Panc1 (cell line): ENCODE measurements around the gene CD164L2. TPM values are rescaled to one million over a fixed set of nuclear protein-coding genes. Genes with fewer than 3 reads are reported as not detected.
A peak's percentile ranks its signal among the peaks of the same experiment; 100 is the strongest.

Experiments
- ATAC-seq: fragments of 200-7000 bp; cut with Tn5 transposase; 2 replicates; pipeline ENCODE4 v1.9.1; 2020; ENCODE audit warnings: mild to moderate bottlenecking, moderate library complexity
- BruUV-seq: library from RNA; stranded (reverse); fragments of 400-500 nt; replicated peaks from 2 replicates; lab custom pipeline; 2021; lab: Mats Ljungman, UMichigan
- CTCF ChIA-PET: fragments of 300-600 bp; sonication (Branson Sonifier 250); formaldehyde crosslinking; loops from one replicate; lab custom pipeline; 2022; ENCODE audit warnings: antibody characterized with exemption; lab: Charles Lee
- POLR2A ChIA-PET: fragments of 300-600 bp; sonication (Branson Sonifier 250); formaldehyde crosslinking; loops from one replicate; lab custom pipeline; 2022; ENCODE audit warnings: antibody characterized with exemption; lab: Charles Lee
- DNase-seq: peaks from one replicate; pipeline ENCODE4 v3.0.0-alpha.2; 2010; ENCODE audit warnings: low read depth, low spot score
- H3K27ac ChIP-seq: 2 replicates; pipeline ENCODE4 v1.5.1; 2011; ENCODE audit warnings: mild to moderate bottlenecking, low read length, inconsistent platforms
- H3K27me3 ChIP-seq: fragments of 200-500 bp; sonication (Bioruptor generic); 2 replicates; pipeline ENCODE4 v1.6.0; 2014; ENCODE audit warnings: low read length, inconsistent platforms; ENCODE audit not compliant: control insufficient read depth, insufficient read depth
- H3K36me3 ChIP-seq: fragments of 200-500 bp; sonication (Bioruptor generic); 2 replicates; pipeline ENCODE4 v1.5.1; 2014; ENCODE audit warnings: inconsistent platforms, mild to moderate bottlenecking, low read length, moderate library complexity; ENCODE audit not compliant: control insufficient read depth, insufficient read depth
- H3K4me1 ChIP-seq: 2 replicates; pipeline ENCODE4 v1.5.1; 2011; ENCODE audit warnings: inconsistent platforms, mild to moderate bottlenecking, low read length, moderate library complexity; ENCODE audit not compliant: control insufficient read depth, insufficient read depth
- H3K4me3 ChIP-seq, 2 experiments: 2 replicates each; pipeline ENCODE4 v1.5.1; 2011 to 2012; ENCODE audit warnings: low read depth in 2 of 2, low read length in 2 of 2, mild to moderate bottlenecking in 2 of 2, inconsistent platforms in 1 of 2, moderate library complexity in 1 of 2
- H3K9me3 ChIP-seq: fragments of 200-500 bp; sonication (Bioruptor generic); 2 replicates; pipeline ENCODE4 v1.5.1; 2014; ENCODE audit warnings: low read depth, mild to moderate bottlenecking, inconsistent platforms, low read length, moderate library complexity; ENCODE audit not compliant: control insufficient read depth, insufficient read depth
- POLR2AphosphoS5 ChIP-seq: IDR thresholded peaks from 2 replicates; pipeline ENCODE4 v1.6.1; 2012; ENCODE audit warnings: mild to moderate bottlenecking, low read depth, low read length, moderate library complexity
- SIN3A ChIP-seq: IDR thresholded peaks from 2 replicates; pipeline ENCODE4 v1.6.1; 2012; ENCODE audit warnings: low read depth, mild to moderate bottlenecking, low read length, moderate library complexity, borderline replicate concordance; ENCODE audit not compliant: insufficient read depth
- TCF7L2 ChIP-seq: IDR thresholded peaks from 2 replicates; pipeline ENCODE4 v1.6.1; 2011; ENCODE audit warnings: mild to moderate bottlenecking, low read depth, low read length, inconsistent platforms
- in situ Hi-C: cut with HindIII; loops from 2 replicates; pipeline ENCODE4 v1.10.0; 2016; ENCODE audit warnings: low sequenced_read_pairs, low pct_unique_long_range_greater_than_20kb
- intact Hi-C: fragments of 100-400 bp; cut with micrococcal nuclease; formaldehyde crosslinking; loops from one replicate; pipeline ENCODE4 v1.10.0; 2022; ENCODE audit not compliant: unreplicated experiment
- total RNA-seq: library from RNA; stranded (reverse); gene quantifications from one replicate; pipeline ENCODE4 v1.2.1, GENCODE V29; 2021; ENCODE audit not compliant: unreplicated experiment
- TF ChIP-seq, protein P1 (sequence below), 2 experiments: IDR thresholded peaks; 2 replicates each; pipeline ENCODE4 v1.6.1; 2011 to 2012; ENCODE audit warnings: low read depth in 2 of 2, control low read depth in 1 of 2, low read length in 1 of 2, mild to moderate bottlenecking in 1 of 2, moderate library complexity in 1 of 2; ENCODE audit not compliant: insufficient read depth in 1 of 2
- TF ChIP-seq, protein P2 (sequence below): fragments of 450-650 bp; IDR thresholded peaks from 2 replicates; pipeline ENCODE4 v1.5.1; 2017; ENCODE audit warnings: mild to moderate bottlenecking

Gene CD164L2
- total RNA-seq, 1 experiment from 2014 or later, result 0.13 TPM

DNA sequence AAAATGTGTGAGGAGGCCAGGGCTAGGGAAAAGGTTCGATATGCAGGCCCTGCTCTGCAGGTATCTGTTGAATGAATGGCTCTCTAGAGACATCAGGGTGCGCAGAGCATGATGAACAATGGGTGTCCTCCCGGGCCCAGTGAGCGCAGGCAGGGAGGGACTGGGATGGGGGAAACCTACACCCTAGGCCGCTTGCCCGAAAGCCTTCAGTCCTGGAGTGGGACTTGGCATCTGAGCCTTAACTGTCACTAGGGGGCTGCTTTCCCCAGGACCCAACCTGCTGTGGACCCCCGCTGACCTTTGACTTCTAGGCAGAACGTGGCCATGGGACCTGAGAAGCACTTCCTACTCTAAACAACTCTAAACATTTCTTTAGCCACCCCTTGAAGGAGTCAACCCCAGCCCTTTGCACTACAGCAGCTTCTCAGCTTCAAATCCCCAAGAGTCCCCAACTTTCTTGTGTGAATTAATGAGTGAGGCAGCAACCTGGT is 15.9 kb downstream of the CD164L2 start:
- intact Hi-C loops, result no loop called here
- TF ChIP-seq SIN3A (no peak), TCF7L2 (no peak), POLR2AphosphoS5 (no peak)
- TF ChIP-seq, protein P1, sequence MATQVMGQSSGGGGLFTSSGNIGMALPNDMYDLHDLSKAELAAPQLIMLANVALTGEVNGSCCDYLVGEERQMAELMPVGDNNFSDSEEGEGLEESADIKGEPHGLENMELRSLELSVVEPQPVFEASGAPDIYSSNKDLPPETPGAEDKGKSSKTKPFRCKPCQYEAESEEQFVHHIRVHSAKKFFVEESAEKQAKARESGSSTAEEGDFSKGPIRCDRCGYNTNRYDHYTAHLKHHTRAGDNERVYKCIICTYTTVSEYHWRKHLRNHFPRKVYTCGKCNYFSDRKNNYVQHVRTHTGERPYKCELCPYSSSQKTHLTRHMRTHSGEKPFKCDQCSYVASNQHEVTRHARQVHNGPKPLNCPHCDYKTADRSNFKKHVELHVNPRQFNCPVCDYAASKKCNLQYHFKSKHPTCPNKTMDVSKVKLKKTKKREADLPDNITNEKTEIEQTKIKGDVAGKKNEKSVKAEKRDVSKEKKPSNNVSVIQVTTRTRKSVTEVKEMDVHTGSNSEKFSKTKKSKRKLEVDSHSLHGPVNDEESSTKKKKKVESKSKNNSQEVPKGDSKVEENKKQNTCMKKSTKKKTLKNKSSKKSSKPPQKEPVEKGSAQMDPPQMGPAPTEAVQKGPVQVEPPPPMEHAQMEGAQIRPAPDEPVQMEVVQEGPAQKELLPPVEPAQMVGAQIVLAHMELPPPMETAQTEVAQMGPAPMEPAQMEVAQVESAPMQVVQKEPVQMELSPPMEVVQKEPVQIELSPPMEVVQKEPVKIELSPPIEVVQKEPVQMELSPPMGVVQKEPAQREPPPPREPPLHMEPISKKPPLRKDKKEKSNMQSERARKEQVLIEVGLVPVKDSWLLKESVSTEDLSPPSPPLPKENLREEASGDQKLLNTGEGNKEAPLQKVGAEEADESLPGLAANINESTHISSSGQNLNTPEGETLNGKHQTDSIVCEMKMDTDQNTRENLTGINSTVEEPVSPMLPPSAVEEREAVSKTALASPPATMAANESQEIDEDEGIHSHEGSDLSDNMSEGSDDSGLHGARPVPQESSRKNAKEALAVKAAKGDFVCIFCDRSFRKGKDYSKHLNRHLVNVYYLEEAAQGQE (IDR thresholded peaks at IDR 0.05; ENCODE audit: insufficient read depth in 1 of 2, low read depth in 2 of 2, low read length in 1 of 2), result no peak
- TF ChIP-seq, protein P2, sequence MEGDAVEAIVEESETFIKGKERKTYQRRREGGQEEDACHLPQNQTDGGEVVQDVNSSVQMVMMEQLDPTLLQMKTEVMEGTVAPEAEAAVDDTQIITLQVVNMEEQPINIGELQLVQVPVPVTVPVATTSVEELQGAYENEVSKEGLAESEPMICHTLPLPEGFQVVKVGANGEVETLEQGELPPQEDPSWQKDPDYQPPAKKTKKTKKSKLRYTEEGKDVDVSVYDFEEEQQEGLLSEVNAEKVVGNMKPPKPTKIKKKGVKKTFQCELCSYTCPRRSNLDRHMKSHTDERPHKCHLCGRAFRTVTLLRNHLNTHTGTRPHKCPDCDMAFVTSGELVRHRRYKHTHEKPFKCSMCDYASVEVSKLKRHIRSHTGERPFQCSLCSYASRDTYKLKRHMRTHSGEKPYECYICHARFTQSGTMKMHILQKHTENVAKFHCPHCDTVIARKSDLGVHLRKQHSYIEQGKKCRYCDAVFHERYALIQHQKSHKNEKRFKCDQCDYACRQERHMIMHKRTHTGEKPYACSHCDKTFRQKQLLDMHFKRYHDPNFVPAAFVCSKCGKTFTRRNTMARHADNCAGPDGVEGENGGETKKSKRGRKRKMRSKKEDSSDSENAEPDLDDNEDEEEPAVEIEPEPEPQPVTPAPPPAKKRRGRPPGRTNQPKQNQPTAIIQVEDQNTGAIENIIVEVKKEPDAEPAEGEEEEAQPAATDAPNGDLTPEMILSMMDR, result no peak
- Histone ChIP-seq H3K4me1 (peaks cover 15% of the 10 kb centered on the region), H3K27me3 (no peaks in the 10 kb centered on the region), H3K4me3 (peak overlapping the region; percentile 74 to 96), H3K27ac (peak overlapping the region; percentile 92), H3K9me3 (no peaks in the 10 kb centered on the region), H3K36me3 (no peaks in the 10 kb centered on the region; the same call in 1 of the 2 replicates)
- no TSS peak for BruUV-seq
- ChIA-PET CTCF (interaction anchor here (0.5 to 2.3 kb wide), 3 partner anchors 10 to 85 kb away, joined by 3 to 11 read pairs (median 3); no protein-coding TSS in a partner anchor), POLR2A (interaction anchor here (0.5 kb wide), 1 partner anchor 102 kb away, joined by 4 read pairs; no protein-coding TSS in a partner anchor)
- ATAC-seq (no peak), DNase-seq (no peak)
- in situ Hi-C loops, result no loop called here

DNA sequence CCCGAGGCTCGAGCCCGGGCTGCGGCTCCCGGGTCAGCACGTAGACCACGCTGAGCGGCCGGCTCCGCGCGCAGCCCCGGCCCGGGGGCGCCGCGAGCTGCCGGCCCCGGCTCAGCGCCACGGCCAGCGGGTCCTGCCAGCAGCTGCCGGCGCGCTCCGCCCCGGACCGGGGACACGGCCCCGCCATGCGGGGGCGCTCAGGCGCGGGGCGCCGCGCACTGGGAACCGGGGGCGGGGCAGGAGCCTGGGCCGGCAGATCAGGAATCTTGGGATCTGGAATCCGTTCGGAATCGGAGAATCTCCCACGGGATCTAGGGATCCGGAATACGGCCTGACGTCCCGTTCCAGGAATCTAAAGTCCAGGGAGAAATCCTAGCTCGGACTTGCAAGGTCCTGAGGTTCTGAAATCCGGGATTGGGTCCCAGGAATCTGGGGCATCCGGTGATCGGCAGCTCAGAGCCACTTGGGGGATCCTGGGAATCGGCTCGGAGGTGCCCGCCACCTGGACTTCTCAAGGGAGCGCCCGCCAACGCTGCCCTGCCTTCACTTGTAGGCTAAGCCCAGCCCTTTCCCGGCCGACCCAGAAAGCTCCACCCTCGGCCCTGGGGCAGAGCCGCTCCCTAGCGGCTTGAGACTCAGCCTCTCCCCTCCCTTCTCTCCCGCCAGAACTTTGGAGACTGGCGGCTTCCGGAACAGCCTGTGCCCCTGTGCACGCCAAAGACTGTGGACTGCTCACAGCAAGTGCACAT is 16.5 kb downstream of the CD164L2 start, which contains the start of gene MAP3K6:
Gene MAP3K6, minus strand, starts transcription at position 551 of the 749 bp plus-strand sequence. Its CDS starts 364 bp downstream, at position 187.
- ChIA-PET POLR2A (interaction anchor here (0.5 to 0.6 kb wide), 2 partner anchors 102 to 304 kb away, joined by 4 read pairs; no protein-coding TSS in a partner anchor), CTCF (interaction anchor here (0.5 to 2.3 kb wide), 9 partner anchors 9 to 337 kb away, joined by 3 to 11 read pairs (median 6); no protein-coding TSS in a partner anchor)
- in situ Hi-C loops, result no loop called here
- Histone ChIP-seq H3K27ac (peak within 1 kb of the TSS; percentile 92), H3K4me3 (peak within 1 kb of the TSS; percentile 74 to 96), H3K9me3 (no peaks in the 10 kb centered on the region), H3K27me3 (no peaks in the 10 kb centered on the region), H3K36me3 (no peaks in the 10 kb centered on the region; the same call in 1 of the 2 replicates), H3K4me1 (peaks cover 15% of the 10 kb centered on the region)
- intact Hi-C loops, result no loop called here
- DNase-seq (no peak), ATAC-seq (peak; percentile 82)
- no TSS peak for BruUV-seq
- TF ChIP-seq, protein P1 (IDR thresholded peaks at IDR 0.05; ENCODE audit: insufficient read depth in 1 of 2, low read depth in 2 of 2, low read length in 1 of 2), result no peak
- TF ChIP-seq POLR2AphosphoS5 (peak; percentile 68), TCF7L2 (no peak), SIN3A (no peak)
- TF ChIP-seq, protein P2, result peak; percentile 93
